HT-29 (cell line): ENCODE measurements around the gene GRM7. TPM values are rescaled to one million over a fixed set of nuclear protein-coding genes. Genes with fewer than 3 reads are reported as not detected.

Source experiments
- DNase-seq: peaks from one replicate; pipeline ENCODE4 v3.0.0-alpha.2; 2015; ENCODE audit warnings: low spot score
- total RNA-seq: library from RNA; depleted of rRNA; stranded (reverse); fragments of >200 nt; shearing (Covaris generic); gene quantifications from 2 replicates; pipeline ENCODE4 v1.2.3, GENCODE V29; 2014

The GRM7 gene
- total RNA-seq, 1 experiment from 2014 or later = 0.08 TPM

- no peak for DNase-seq
Measured at GRCh38 chr3:7651274-7651673, 790.4 kb downstream of the GRM7 start.

DNA sequence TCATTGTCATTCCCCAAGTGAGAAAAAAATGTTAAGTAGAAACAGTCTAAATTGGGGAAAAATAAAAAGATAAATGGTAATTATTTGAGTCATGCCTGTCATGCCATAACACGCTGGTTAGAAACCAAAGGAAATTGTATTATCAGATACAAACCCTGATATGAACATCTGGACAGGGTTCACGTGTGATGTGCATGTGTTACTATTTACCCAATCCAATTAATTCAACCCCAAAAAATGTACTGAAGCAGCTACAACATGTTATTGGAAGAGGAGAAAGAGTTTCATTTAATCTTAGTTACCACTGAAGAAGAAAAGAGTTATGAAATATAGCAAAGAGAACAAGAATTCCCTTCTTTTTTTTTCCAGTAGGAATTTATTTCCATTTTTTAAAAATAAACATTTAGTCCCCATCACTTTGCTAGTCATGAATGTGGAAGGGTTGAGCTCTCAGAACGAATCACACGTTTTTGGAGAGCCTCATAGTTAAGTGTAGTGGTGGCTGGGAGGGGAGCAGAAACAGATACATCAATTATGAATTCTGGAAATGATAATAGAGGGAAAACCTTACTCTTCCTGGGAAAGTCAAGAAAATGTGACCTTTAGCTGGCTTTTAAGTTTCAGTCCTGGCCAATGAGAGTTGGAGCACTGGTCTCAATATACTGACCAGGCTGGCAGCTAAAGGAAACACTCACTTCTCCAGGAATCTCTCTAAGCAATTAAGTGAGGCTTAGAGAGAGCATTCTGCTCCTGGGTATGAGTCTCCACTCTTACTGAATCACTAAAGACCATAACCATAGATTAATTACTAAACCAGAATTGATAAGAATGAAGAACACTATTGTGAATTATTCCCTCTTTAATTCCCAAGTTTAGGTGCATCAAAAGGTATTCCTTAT is 796.5 kb downstream of the GRM7 start:
- DNase-seq = no peak

- no peak for DNase-seq
Measured at GRCh38 chr3:7658294-7658693, 797.4 kb downstream of the GRM7 start.

DNA sequence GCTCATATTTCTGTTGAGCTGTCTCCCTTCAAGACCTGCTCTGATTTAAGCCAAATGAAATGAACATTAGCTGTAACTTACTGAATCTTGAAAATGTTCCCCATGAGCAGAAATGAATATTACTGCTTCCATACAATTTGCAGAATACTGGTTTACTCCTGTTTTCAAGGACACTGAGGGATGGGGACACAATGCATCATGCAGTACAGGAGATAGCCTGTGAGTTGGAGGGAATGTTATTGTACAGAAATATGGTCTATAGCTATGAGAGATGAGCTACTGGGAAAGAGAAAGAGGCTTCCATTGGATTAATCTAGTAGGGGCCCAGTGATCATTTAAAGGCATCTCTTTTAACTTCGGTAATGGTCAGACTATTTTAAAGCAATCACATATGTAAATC is 798.2 kb downstream of the GRM7 start:
- no peak for DNase-seq

DNA sequence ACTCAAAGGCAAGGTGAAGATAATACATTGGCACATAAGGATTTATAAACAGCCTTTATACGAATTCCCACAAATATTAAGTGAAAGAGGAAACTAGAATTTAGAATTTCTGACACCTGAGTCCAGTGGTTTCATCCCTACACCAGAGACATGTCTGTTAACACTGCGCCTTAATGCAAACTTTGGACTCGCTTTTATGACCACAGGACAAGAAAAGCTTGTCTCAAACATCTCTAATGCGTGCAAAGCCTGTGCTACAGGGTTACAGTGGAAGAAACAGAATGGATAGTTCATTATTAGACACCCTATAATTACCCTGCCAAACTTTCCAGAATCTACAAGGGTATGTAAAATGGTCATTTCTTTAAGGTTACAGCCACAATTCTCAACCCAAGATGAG is 802.9 kb downstream of the GRM7 start:
- no peak for DNase-seq

GRCh38 chr3:7667774-7668173 is 806.9 kb downstream of the GRM7 start:
- DNase-seq = no peak

DNA sequence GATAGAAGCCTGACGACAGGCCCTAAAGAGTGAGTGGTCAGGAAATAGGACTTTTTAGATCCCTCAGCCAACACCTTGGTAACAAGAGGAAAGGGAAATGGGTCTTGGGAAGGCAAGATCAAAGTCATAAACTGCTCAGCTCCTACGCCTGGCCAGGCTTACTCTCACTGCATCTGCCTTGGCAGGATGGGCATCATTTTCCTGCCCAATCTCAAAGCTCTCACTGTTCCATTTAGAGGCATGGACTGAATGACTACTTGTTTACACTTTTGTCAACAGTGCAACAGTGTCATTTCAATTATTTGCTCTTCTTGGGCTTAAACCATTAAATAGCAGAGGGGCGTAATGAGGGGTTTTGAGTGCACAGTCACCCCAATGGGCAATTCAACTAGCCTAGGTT is 808.7 kb downstream of the GRM7 start:
- no peak for DNase-seq

- no peak for DNase-seq
Measured at GRCh38 chr3:7678521-7678920, 817.6 kb downstream of the GRM7 start.

GRCh38 chr3:7682822-7683229 is 821.9 kb downstream of the GRM7 start:
- DNase-seq = no peak

- no peak for DNase-seq
Measured at GRCh38 chr3:7683426-7683825, 822.5 kb downstream of the GRM7 start.

GRCh38 chr3:7684182-7684715 is 823.3 kb downstream of the GRM7 start:
- DNase-seq = no peak

- DNase-seq = no peak
Measured at GRCh38 chr3:7687428-7688147, 826.7 kb downstream of the GRM7 start.

GRCh38 chr3:7692866-7693265 is 832.0 kb downstream of the GRM7 start:
- DNase-seq = no peak

DNA sequence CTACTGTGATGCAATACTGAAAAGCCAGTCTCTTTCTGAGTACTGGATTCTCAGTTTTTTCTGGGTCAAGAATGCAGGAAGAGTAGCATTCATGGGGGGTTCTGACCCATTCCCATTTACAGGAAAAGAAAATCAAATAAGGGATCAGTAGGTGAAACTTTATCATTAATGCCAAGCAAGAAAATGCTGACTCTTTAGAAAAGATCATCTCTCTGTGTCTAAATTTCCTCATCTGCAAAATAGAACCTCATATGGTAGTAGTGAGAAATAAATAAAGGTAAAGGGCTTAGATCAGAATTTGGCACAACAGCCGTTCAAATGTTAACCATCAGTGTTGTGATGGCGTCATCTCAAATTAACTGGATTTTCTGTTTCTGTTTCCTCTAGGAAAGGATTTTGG is 833.1 kb downstream of the GRM7 start:
- no peak for DNase-seq

- no peak for DNase-seq
Measured at GRCh38 chr3:7695049-7695448, 834.1 kb downstream of the GRM7 start.

DNA sequence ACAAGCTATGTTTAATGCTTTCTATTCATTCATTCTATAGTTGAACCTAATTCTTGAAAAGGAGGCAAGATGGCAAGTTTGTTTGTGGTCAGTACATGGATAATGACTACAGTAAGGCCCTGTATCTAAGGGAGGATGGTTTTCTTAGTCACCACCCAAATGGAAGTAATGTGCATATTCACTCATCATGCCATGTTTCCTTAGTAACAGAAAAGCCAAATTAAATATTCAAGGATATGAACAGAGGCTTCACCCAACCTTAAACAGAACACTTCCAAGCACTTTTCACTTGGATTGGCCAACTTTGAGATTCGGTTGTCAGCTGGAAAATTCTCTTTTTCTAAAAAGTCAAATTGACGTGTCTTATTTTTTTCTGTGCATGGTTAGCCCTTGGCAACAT is 835.4 kb downstream of the GRM7 start:
- DNase-seq = no peak

- DNase-seq = no peak
Measured at GRCh38 chr3:7697548-7697947, 836.6 kb downstream of the GRM7 start.

GRCh38 chr3:7700539-7700938 is 839.6 kb downstream of the GRM7 start:
- no peak for DNase-seq

DNA sequence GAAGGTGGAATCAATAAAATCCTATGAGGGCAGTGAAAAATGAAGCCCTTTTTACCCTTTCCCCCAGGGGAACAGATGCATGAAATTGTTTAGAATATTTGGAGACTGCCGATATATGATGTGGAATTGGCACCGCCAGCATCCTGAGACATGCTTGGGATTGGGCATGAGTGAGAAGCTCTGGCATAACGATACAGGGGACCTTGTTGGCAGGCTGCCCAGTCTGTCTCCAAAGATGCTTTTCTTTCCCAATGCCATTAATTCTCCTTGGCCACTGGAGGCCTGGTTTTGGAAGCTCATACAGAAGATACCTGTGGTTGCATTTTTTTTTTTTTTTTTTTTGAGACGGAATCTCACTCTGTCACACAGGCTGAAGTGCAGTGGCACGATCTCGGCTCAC is 840.1 kb downstream of the GRM7 start:
- no peak for DNase-seq

DNA sequence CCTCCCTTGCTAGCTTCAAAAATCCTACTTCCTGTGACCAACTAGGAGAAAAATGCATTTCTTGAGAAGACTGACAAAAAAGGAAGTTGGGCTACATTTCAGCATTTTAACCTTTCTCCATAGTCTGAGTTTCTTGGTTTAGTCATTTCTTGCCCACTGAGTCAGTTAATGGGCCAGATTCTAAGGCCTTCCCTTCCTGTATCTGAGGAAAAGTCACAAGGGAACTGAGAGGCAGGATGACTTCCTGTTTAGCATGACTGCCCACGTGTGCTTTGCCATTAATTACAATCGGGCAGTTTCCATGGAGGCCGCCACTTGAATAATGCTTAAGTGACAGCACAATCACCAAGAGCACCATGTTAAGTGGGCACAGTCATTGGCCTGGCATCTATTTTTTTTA is 846.3 kb downstream of the GRM7 start:
- no peak for DNase-seq

GRCh38 chr3:7709376-7710082 is 848.6 kb downstream of the GRM7 start:
- DNase-seq = no peak

DNA sequence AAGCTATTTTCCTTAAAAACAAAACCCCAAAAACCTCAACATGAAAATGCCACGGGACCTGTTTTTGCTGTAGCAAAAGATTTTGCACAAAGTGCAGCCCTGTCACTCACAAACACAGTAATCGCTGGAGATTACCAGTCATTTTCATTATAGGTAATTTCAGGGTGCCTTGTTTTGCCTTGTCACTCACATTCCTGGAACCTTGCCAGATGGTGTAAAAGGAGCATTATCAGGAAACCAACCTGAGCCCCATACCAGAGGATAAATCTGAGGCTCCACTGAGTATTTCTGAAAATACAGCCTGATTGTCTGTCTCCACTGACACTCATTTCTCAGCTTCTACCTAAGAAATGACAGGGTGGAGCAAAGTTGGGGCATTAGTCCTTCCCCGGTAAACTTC is 849.4 kb downstream of the GRM7 start:
- DNase-seq = peak; percentile 12
